GM06990 (cell line): Measurements from ENCODE around the gene DNAJA4.

Experiments
- DNase-seq: peaks from one replicate; pipeline ENCODE4 v3.0.0-alpha.2; 2011; ENCODE audit not compliant: insufficient read length; ENCODE audit errors: extremely low read depth
- H3K27me3 ChIP-seq: replicated peaks from 2 replicates; pipeline ENCODE4 v1.6.0; 2011; ENCODE audit warnings: low read length; ENCODE audit not compliant: control insufficient read depth, insufficient read depth
- H3K36me3 ChIP-seq: 2 replicates; pipeline ENCODE4 v1.5.1; 2011; ENCODE audit warnings: low read length; ENCODE audit not compliant: control insufficient read depth, insufficient read depth
- H3K4me3 ChIP-seq: replicated peaks from 2 replicates; pipeline ENCODE4 v1.5.1; 2011; ENCODE audit warnings: low read depth, mild to moderate bottlenecking, control low read depth, low read length
- TF ChIP-seq, protein P1 (sequence below): IDR thresholded peaks from 2 replicates; pipeline ENCODE4 v1.5.1; 2011; ENCODE audit warnings: low read length, control low read depth, mild to moderate bottlenecking, inconsistent platforms; ENCODE audit not compliant: insufficient read depth, poor library complexity, severe bottlenecking

The DNAJA4 gene

DNA sequence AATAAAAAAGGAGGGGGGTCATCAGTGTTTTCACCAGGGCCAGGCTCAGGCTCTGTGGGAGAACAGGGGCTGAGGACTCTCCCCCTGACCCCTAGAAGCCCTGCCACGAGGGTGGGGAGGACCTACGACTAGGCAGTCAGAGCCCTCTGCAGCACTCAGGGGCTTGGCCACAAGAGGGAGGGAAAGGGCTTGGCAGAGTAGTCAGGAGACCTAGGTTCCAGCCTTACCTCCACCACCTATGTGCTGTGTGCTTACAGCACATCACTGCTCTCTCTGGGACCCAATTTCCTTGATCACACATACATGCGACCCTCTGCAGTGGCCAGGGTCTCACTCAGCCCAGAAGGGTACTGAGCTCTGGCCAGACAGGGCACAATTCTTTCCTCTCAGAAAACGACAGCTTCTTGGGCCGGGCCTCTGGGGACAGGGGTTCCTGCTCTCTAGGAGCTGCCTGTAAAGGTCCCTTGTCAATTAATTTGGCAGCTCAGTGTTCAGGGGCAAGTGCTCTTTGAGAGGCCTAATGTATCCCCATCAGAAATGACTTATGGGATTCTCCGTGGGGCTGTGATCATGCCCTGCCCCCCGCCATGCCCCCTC, 51.4 kb downstream of the DNAJA4 start:
- H3K4me3 ChIP-seq, result no peak overlapping the region
- no peak for DNase-seq
- no peaks in the 10 kb centered on the region for H3K27me3 ChIP-seq
- TF ChIP-seq, protein P1, sequence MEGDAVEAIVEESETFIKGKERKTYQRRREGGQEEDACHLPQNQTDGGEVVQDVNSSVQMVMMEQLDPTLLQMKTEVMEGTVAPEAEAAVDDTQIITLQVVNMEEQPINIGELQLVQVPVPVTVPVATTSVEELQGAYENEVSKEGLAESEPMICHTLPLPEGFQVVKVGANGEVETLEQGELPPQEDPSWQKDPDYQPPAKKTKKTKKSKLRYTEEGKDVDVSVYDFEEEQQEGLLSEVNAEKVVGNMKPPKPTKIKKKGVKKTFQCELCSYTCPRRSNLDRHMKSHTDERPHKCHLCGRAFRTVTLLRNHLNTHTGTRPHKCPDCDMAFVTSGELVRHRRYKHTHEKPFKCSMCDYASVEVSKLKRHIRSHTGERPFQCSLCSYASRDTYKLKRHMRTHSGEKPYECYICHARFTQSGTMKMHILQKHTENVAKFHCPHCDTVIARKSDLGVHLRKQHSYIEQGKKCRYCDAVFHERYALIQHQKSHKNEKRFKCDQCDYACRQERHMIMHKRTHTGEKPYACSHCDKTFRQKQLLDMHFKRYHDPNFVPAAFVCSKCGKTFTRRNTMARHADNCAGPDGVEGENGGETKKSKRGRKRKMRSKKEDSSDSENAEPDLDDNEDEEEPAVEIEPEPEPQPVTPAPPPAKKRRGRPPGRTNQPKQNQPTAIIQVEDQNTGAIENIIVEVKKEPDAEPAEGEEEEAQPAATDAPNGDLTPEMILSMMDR, result peak; percentile 49
- no peaks in the 10 kb centered on the region for H3K36me3 ChIP-seq

DNA sequence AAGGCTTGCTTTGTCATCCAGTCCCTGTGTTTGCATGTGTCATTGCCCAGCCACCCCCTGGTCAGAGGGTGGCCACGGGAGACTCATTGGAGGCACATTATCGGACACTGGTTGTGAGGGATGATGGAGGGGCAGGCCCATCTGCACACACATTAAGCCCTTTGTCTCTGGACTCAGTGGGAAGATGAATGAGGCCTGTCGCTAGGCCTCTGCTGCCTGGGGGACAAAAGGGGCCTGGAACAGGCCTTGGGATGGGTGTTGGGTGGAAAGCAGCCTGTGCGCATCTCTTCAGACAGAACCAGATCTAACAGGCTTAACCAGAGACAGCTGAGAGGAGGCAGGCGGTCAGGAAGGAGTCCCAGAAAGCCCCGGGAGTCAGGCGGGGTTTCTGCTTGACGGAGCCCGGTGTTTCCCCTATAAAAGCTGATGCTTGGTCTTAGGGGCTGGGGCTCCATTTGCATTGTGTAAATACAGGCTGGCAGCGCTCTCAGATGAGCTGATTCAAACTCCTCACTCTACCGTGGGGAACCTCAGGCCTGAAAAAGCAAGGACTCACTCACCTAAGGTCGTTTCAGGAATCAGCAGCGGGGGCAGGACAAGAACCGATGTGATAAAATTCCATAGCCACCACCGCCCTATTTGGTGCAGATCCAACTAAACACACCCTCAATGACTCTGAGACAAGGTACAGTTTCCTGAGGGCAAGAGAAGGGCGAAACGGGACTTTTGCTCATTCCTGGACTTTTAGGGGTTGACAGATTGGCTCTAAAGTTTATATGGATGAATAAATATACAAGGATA, 52.1 kb downstream of the DNAJA4 start:
- Histone ChIP-seq H3K27me3 (no peaks in the 10 kb centered on the region), H3K4me3 (no peak overlapping the region), H3K36me3 (no peaks in the 10 kb centered on the region)
- DNase-seq, result no peak
- TF ChIP-seq, protein P1, result no peak

DNA sequence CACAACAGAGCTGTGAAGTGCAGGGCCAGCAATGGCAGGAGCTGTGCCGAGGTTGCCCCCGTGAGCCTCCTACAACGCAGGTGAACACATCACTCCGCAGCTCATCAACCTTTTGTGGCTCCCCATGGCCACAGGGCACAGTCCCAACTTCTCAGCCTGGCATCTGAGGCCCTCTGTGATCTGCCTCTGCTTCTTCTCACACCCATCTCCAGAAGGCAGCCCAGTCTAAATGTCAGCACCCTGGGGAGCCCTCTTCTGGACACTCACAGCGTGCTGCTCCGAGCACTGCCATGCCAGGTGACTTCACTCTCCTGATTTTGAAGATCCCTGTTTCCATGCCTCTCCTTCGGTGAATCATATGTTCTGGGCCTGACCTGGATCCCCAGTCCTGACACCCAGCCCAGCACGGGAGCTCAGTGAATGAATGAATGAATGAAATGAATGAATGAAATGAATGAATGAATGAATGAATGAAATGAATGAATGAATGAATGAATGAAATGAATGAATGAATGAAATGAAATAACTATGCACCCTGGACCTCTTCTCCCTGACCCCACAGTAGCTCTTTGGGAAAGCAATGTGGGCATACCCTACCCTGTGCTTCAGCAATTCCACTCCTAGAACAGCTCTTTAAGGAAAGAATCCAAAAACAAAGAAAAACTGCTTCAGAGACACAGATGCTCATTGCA, 52.9 kb downstream of the DNAJA4 start:
- Histone ChIP-seq H3K4me3 (no peak overlapping the region), H3K27me3 (no peaks in the 10 kb centered on the region), H3K36me3 (no peaks in the 10 kb centered on the region)
- no peak for DNase-seq
- TF ChIP-seq, protein P1, result peak; percentile 42

- TF ChIP-seq, protein P1, result no peak
- no peak overlapping the region for H3K4me3 ChIP-seq
- no peaks in the 10 kb centered on the region for H3K36me3 ChIP-seq
- DNase-seq, result no peak
- no peaks in the 10 kb centered on the region for H3K27me3 ChIP-seq
These were observed 55.2 kb downstream of the DNAJA4 start for GRCh38 chr15:78319588-78319987.

DNA sequence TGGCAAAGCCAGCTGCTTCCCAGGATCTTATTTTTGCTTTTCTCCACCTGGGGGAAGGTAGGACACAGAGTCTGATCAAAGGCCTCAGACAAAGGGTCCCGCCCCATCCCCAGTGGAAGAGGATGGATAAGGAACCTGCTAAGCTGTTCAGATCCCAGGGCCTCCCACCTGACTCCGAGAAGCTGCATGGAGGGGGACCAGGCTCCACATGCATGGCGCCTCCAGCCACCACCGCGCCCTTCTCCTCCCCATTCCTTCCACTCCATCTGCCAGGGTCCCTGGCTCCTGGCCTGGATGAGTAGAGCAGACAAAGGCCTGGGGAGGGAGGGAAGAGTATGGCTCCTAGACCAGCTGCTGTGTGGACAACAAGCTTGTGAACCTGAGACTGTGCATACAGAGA, 55.8 kb downstream of the DNAJA4 start:
- TF ChIP-seq, protein P1, result no peak
- H3K27me3 ChIP-seq, result no peaks in the 10 kb centered on the region
- H3K36me3 ChIP-seq, result no peaks in the 10 kb centered on the region
- no peak overlapping the region for H3K4me3 ChIP-seq
- DNase-seq, result no peak
